Stimulated activated CD4-positive, alpha-beta T cell treated with anti-CD3 and anti-CD28 coated beads, Interleukin-15, amount 100 ng/mL, for 1 hour (primary cell): Measurements from ENCODE around the gene CD99.
"Not testable (repeated sequence)": the region's sequence is repeated elsewhere in the genome, so short reads cannot be mapped to it uniquely, and the experiment has no call there.

Experiments
- DNase-seq, 2 donors: peaks; one replicate each; pipeline ENCODE4 v3.0.0-alpha.2; 2020; ENCODE audit warnings: low read depth in 1 of 2, low spot score in 1 of 2

The CD99 gene

GRCh38 chrX:2675657-2676200, 15.4 kb upstream of the CD99 start:
- DNase-seq = not testable (repeated sequence)

GRCh38 chrX:2676794-2677675, 14.1 kb upstream of the CD99 start:
- DNase-seq = no peak

GRCh38 chrX:2677764-2678163, 13.3 kb upstream of the CD99 start:
- DNase-seq = no peak

GRCh38 chrX:2678583-2678982, 12.5 kb upstream of the CD99 start:
- no peak for DNase-seq

GRCh38 chrX:2679534-2680485, 11.3 kb upstream of the CD99 start:
- DNase-seq = no peak

- DNase-seq = no peak
These were observed 10.4 kb upstream of the CD99 start for GRCh38 chrX:2680486-2681348.

- DNase-seq = no peak
These were observed 8.4 kb upstream of the CD99 start for GRCh38 chrX:2682565-2683177.

- no peak for DNase-seq
These were observed 6.8 kb upstream of the CD99 start for GRCh38 chrX:2684256-2684655.

GRCh38 chrX:2685886-2686285, 5.2 kb upstream of the CD99 start:
- DNase-seq = no peak

- DNase-seq = no peak
These were observed 1.1 kb upstream of the CD99 start for GRCh38 chrX:2689773-2690666.

GRCh38 chrX:2691543-2692220, 587 bp downstream of the CD99 start:
- peak in 1 of 2 donors; percentile 29 for DNase-seq

- DNase-seq = no peak
These were observed 1.4 kb downstream of the CD99 start for GRCh38 chrX:2692221-2693112.

- no peak for DNase-seq
These were observed 2.3 kb downstream of the CD99 start for GRCh38 chrX:2693113-2694002.

GRCh38 chrX:2694914-2695267, 3.8 kb downstream of the CD99 start:
- no peak for DNase-seq

GRCh38 chrX:2696698-2697215, 5.7 kb downstream of the CD99 start:
- peak in 1 of 2 donors; percentile 30 for DNase-seq

- no peak for DNase-seq
These were observed 6.2 kb downstream of the CD99 start for GRCh38 chrX:2697306-2697705.
